Heart left ventricle (tissue), 16 donors: Measurements from ENCODE around the gene ERCC2. TPM values are rescaled to one million over a fixed set of nuclear protein-coding genes. Genes with fewer than 3 reads are reported as not detected.

ENCODE experiments used
- ATAC-seq, 4 donors: fragments of 200-7000 bp; cut with Tn5 transposase; one replicate each; pipeline ENCODE4 v1.9.1; 2020 to 2022; ENCODE audit warnings: moderate library complexity in 4 of 4, mild to moderate bottlenecking in 3 of 4, moderate number of reproducible peaks in 1 of 4
- DNase-seq, 5 donors: peaks; one replicate each; pipeline ENCODE4 v3.0.0-alpha.2; 2020
- H3K27ac ChIP-seq, 12 donors: fragments of 200-600 bp; sonication (generic) in 4 of 12; one replicate each; pipeline versions ENCODE4 v1.5.0 to v1.8.0; 2016 to 2022; ENCODE audit warnings: mild to moderate bottlenecking in 2 of 12
- H3K27me3 ChIP-seq, 9 donors: fragments of 200-600 bp; sonication (generic) in 2 of 9; one replicate each; pipeline versions ENCODE4 v1.5.1 to v1.8.0; 2016 to 2022; ENCODE audit warnings: mild to moderate bottlenecking in 3 of 9
- H3K36me3 ChIP-seq, 9 donors: fragments of 200-600 bp; sonication (generic) in 2 of 9; one replicate each; pipeline versions ENCODE4 v1.5.0 to v1.8.0; 2018 to 2022; ENCODE audit warnings: mild to moderate bottlenecking in 2 of 9
- H3K4me1 ChIP-seq, 12 donors: fragments of 200-600 bp; sonication (generic) in 4 of 12; one replicate each; pipeline versions ENCODE4 v1.5.0 to v1.8.0; 2016 to 2022; ENCODE audit warnings: mild to moderate bottlenecking in 3 of 12
- H3K4me3 ChIP-seq, 12 donors: fragments of 200-600 bp; sonication (generic) in 4 of 12; one replicate each; pipeline versions ENCODE4 v1.5.0 to v1.8.0; 2017 to 2022; ENCODE audit warnings: mild to moderate bottlenecking in 9 of 12, moderate library complexity in 4 of 12
- H3K9me3 ChIP-seq, 12 donors: fragments of 200-600 bp; sonication (generic) in 4 of 12; one replicate each; pipeline versions ENCODE4 v1.5.0 to v1.8.0; 2016 to 2022; ENCODE audit warnings: mild to moderate bottlenecking in 1 of 12
- CTCF ChIP-seq, 12 donors: fragments of 200-600 bp; sonication (generic) in 4 of 12; IDR thresholded peaks; one replicate each; pipeline versions ENCODE4 v1.5.0 to v1.8.0; 2018 to 2022; ENCODE audit warnings: antibody characterized with exemption in 12 of 12, mild to moderate bottlenecking in 5 of 12
- POLR2A ChIP-seq, 2 donors: fragments of 450-650 bp; IDR thresholded peaks; one replicate each; pipeline ENCODE4 v1.6.1; 2017; ENCODE audit warnings: antibody characterized with exemption in 2 of 2, mild to moderate bottlenecking in 2 of 2, moderate library complexity in 2 of 2
- WGBS, 4 donors: extraction: QIAGEN DNeasy Blood & Tissue Kit in 2 of 4; methylation state at CpG; one replicate each; pipeline versions ENCODE4 v1.1.5 to v1.1.7; 2013 to 2018; 5-methylcytosine and 5-hydroxymethylcytosine counted together
- intact Hi-C, 10 donors: fragments of 100-400 bp; cut with DNase I; formaldehyde crosslinking; loops; one replicate each; pipeline versions ENCODE4 v1.11.1 to v1.14.2; 2022
- polyA plus RNA-seq, 2 donors: library from polyadenylated mRNA; stranded (reverse); fragments of 200-250 nt; gene quantifications; one replicate each; pipeline ENCODE4 v1.2.3, GENCODE V29; 2013
- total RNA-seq, 9 donors: library from RNA; depleted of rRNA in 2 of 9; stranded (reverse); fragments of >200 nt in 2 of 9; fragmentation: NEBNext Ultra II Directional in 3 of 9; extraction: Animal tissue kit (Norgen Biotek cat#: 25700) in 3 of 9; gene quantifications; one replicate each; pipeline versions ENCODE4 v1.1.0 to v1.2.4, GENCODE V29; 2016 to 2023
- donor health status: ischemic (EF 13 %, LVEDD 7.1; RV severe dilation, severe dysfunction).
- donor health status: healthy with polysubstance abuse.
- donor health status: DM: no; HTN: yes; CAD: no.
- donor health status: DM: no; HTN: no; CAD: no.
- donor health status: ischemic (EF 25% LVEDD 6.9; RV normal size, moderate dysfunction).
- donor health status: ischemic (EF 25% LVEDD 5.7; RV mildly dilated, moderate dysfunction).
- donor health status: healthy.
- donor health status: DM: yes; HTN: yes; CAD: no.
- donor health status: ischemic (EF 35%, LVEDD 5.7; RV mildly dilated, moderate dysfunction).
- donor health status: nonischemic (EF 11% LVEDD 7.7; RV severe dilation, severe dysfunction).
- donor health status: DM: yes; HTN: yes; CAD: no.
- donor health status: PGD.
- donor health status: ischemic (EF 29% LVEDD 5.4; RV normal size, mild dysfunction).
- donor health status: nonischemic (EF 23%, LVEDD 6.1; RV moderate dilation, normal function).

Gene ERCC2
- total and polyA plus RNA-seq, 11 donors = 5.8 to 24.1 (median 12.4) TPM

- peak overlapping the region in 11 of 12 donors; percentile 5 to 81 (median 59) for H3K4me3 ChIP-seq
- ATAC-seq (no peak), DNase-seq (no peak)
- peak overlapping the region; percentile 78 to 100 (median 95) for H3K27ac ChIP-seq
- WGBS, 4 donors = 43 to 56% (median 52%) methylated on average over 11 of the region's 11 CpGs
- intact Hi-C loops = loop anchor here in 1 of 10 donors (5.0 kb wide), 1 partner anchor 72 kb away; the partner anchor contains the start of gene MARK4
- peaks cover 0 to under 1% (median 0%) of the 10 kb centered on the region in 9 donors for H3K36me3 ChIP-seq
- peaks cover 0 to 23% (median 14%) of the 10 kb centered on the region in 9 donors for H3K27me3 ChIP-seq
- H3K9me3 ChIP-seq = no peaks in the 10 kb centered on the region
- peaks cover 0 to 22% (median 7%) of the 10 kb centered on the region in 12 donors for H3K4me1 ChIP-seq
- no peak for TF ChIP-seq CTCF (IDR thresholded peaks at IDR 0.05)
- no peak for TF ChIP-seq POLR2A (IDR thresholded peaks at IDR 0.05)
These were observed 45.9 kb downstream of the ERCC2 start for GRCh38 chr19:45324349-45324907.

GRCh38 chr19:45323671-45324081 is 46.7 kb downstream of the ERCC2 start:
- peak; percentile 74 to 92 (median 84) for DNase-seq
- H3K9me3 ChIP-seq = no peaks in the 10 kb centered on the region
- WGBS, 4 donors = 1 to 4% (median 2%) methylated on average over 13 to 30 of the region's 30 CpGs
- H3K36me3 ChIP-seq = peaks cover 0 to 8% (median 3%) of the 10 kb centered on the region in 9 donors
- TF ChIP-seq POLR2A (IDR thresholded peaks at IDR 0.05) (peak; percentile 53 to 70), CTCF (IDR thresholded peaks at IDR 0.05) (no peak)
- peaks cover 0 to 26% (median 10%) of the 10 kb centered on the region in 12 donors for H3K4me1 ChIP-seq
- intact Hi-C loops = loop anchor here in 1 of 10 donors (5.0 kb wide), 1 partner anchor 71 kb away; the partner anchor contains the start of gene MARK4
- peak overlapping the region in 11 of 12 donors; percentile 5 to 81 (median 59) for H3K4me3 ChIP-seq
- ATAC-seq = peak; percentile 71 to 74 (median 72)
- peaks cover 0 to 27% (median 14%) of the 10 kb centered on the region in 9 donors for H3K27me3 ChIP-seq
- H3K27ac ChIP-seq = peak overlapping the region; percentile 81 to 100 (median 96)

GRCh38 chr19:45322744-45323281 is 47.6 kb downstream of the ERCC2 start, which contains the start of gene CKM:
TSS of gene CKM (minus strand) at chr19:45322875. CDS start at chr19:45319713, 3,162 bp downstream.
- Histone ChIP-seq H3K4me3 (peak within 1 kb of the TSS; percentile 50 to 81 (median 59)), H3K9me3 (no peaks in the 10 kb centered on the region), H3K36me3 (peaks cover 0 to 17% (median 10%) of the 10 kb centered on the region in 9 donors), H3K27ac (peak within 1 kb of the TSS; percentile 81 to 100 (median 96)), H3K27me3 (peaks cover 0 to 27% (median 14%) of the 10 kb centered on the region in 9 donors), H3K4me1 (peaks cover 0 to 35% (median 10%) of the 10 kb centered on the region in 12 donors)
- 4 to 21% (median 18%) methylated on average over 3 to 15 of the region's 15 CpGs for WGBS, 4 donors
- DNase-seq = peak; percentile 82 to 94 (median 85)
- TF ChIP-seq POLR2A (IDR thresholded peaks at IDR 0.05) (peak in 1 of 2 donors; percentile 73), CTCF (IDR thresholded peaks at IDR 0.05) (no peak)
- intact Hi-C loops = loop anchor here in 1 of 10 donors (5.0 kb wide), 1 partner anchor 71 kb away; the partner anchor contains the start of gene MARK4
- ATAC-seq = peak; percentile 78 to 86 (median 83)

- DNase-seq (peak in 1 of 5 donors; percentile 41), ATAC-seq (peak in 2 of 4 donors; percentile 0 to 10)
- H3K9me3 ChIP-seq = no peaks in the 10 kb centered on the region
- H3K27me3 ChIP-seq = peaks cover 0 to 27% (median 14%) of the 10 kb centered on the region in 9 donors
- TF ChIP-seq POLR2A (IDR thresholded peaks at IDR 0.05) (no peak), CTCF (IDR thresholded peaks at IDR 0.05) (no peak)
- intact Hi-C loops = loop anchor here in 1 of 10 donors (5.0 kb wide), 1 partner anchor 70 kb away; the partner anchor contains the start of gene MARK4
- peaks cover 0 to 22% (median 10%) of the 10 kb centered on the region in 9 donors for H3K36me3 ChIP-seq
- H3K4me1 ChIP-seq = peaks cover 0 to 40% (median 10%) of the 10 kb centered on the region in 12 donors
- peak overlapping the region; percentile 50 to 81 (median 59) for H3K4me3 ChIP-seq
- H3K27ac ChIP-seq = peak overlapping the region; percentile 81 to 100 (median 96)
- WGBS, 4 donors = 25 to 33% (median 30%) methylated on average over 8 to 11 of the region's 11 CpGs
These were observed 48.1 kb downstream of the ERCC2 start for GRCh38 chr19:45322311-45322710.
